OCI-LY1 (cell line): ENCODE data around the gene IMMP2L.

Experiments used
- H2AFZ ChIP-seq: fragments of 200-600 bp; sonication (generic), shearing (Covaris generic); 2 replicates; pipeline ENCODE4 v1.6.0; 2014; ENCODE audit warnings: antibody characterized with exemption, mild to moderate bottlenecking, low read length
- H3F3A ChIP-seq: fragments of 200-600 bp; sonication (generic), shearing (Covaris generic); 2 replicates; pipeline ENCODE4 v1.6.0; 2014; ENCODE audit warnings: mild to moderate bottlenecking, antibody characterized with exemption, low read length, moderate library complexity; ENCODE audit not compliant: insufficient read depth
- H3K27ac ChIP-seq: fragments of 200-600 bp; sonication (generic); 2 replicates; pipeline ENCODE4 v1.5.1; 2014; ENCODE audit warnings: low read length, mixed run types, mild to moderate bottlenecking, low read depth; ENCODE audit not compliant: poor library complexity, severe bottlenecking
- H3K27me3 ChIP-seq: fragments of 200-600 bp; sonication (generic); 2 replicates; pipeline ENCODE4 v1.6.0; 2014; ENCODE audit warnings: antibody characterized with exemption, mild to moderate bottlenecking, low read length, moderate library complexity; ENCODE audit not compliant: insufficient read depth
- H3K36me3 ChIP-seq: fragments of 200-600 bp; sonication (generic); 2 replicates; pipeline ENCODE4 v1.6.1; 2014; ENCODE audit warnings: mild to moderate bottlenecking, antibody characterized with exemption, low read length, moderate library complexity, mixed read lengths; ENCODE audit not compliant: insufficient read depth
- H3K4me1 ChIP-seq: fragments of 200-600 bp; sonication (generic); 2 replicates; pipeline ENCODE4 v1.5.1; 2014; ENCODE audit warnings: mild to moderate bottlenecking, low read length, moderate library complexity; ENCODE audit not compliant: insufficient read depth, severe bottlenecking
- H3K4me2 ChIP-seq: fragments of 200-600 bp; sonication (generic), shearing (Covaris generic); 2 replicates; pipeline ENCODE4 v1.6.1; 2014; ENCODE audit warnings: low read length
- H3K4me3 ChIP-seq: fragments of 200-600 bp; sonication (generic); 2 replicates; pipeline ENCODE4 v1.5.1; 2014; ENCODE audit warnings: low read length, low read depth, mild to moderate bottlenecking, mixed read lengths; ENCODE audit not compliant: poor library complexity, severe bottlenecking
- H3K79me2 ChIP-seq: fragments of 200-600 bp; shearing (Covaris generic); 2 replicates; pipeline ENCODE4 v1.6.1; 2016; ENCODE audit warnings: mixed run types, low read length, mixed read lengths; ENCODE audit not compliant: insufficient read depth
- H3K9ac ChIP-seq: fragments of 200-600 bp; sonication (generic), shearing (Covaris generic); 2 replicates; pipeline ENCODE4 v1.6.1; 2014; ENCODE audit warnings: mild to moderate bottlenecking, low read length, mixed read lengths
- H3K9me2 ChIP-seq: fragments of 200-600 bp; sonication (generic), shearing (Covaris generic); 2 replicates; pipeline ENCODE4 v1.6.1; 2014; ENCODE audit warnings: low read depth, mild to moderate bottlenecking, low read length, mixed read lengths
- H3K9me3 ChIP-seq: fragments of 200-600 bp; shearing (Covaris generic); 2 replicates; pipeline ENCODE4 v1.6.1; 2014; ENCODE audit warnings: low read length, mixed read lengths
- H4K20me1 ChIP-seq: fragments of 200-600 bp; sonication (generic), shearing (Covaris generic); 2 replicates; pipeline ENCODE4 v1.6.0; 2016; ENCODE audit warnings: mild to moderate bottlenecking, low read length; ENCODE audit not compliant: insufficient read depth
- CTCF ChIP-seq: fragments of 200-600 bp; sonication (generic), shearing (Covaris generic); IDR thresholded peaks from 2 replicates; pipeline ENCODE4 v1.5.1; 2017; ENCODE audit warnings: mild to moderate bottlenecking, antibody characterized with exemption, low read length, moderate library complexity, mixed read lengths
- EZH2 ChIP-seq: fragments of 200-600 bp; sonication (generic), shearing (Covaris generic); IDR thresholded peaks from 2 replicates; pipeline ENCODE4 v1.8.0; 2017; ENCODE audit warnings: borderline replicate concordance, mixed run types, mild to moderate bottlenecking, antibody characterized with exemption, low read length, moderate library complexity, mixed read lengths

IMMP2L gene

GRCh38 chr7:111137296-111138192 is 424.7 kb downstream of the IMMP2L start:
- peak overlapping the region; percentile 15 for H3K27ac ChIP-seq
- H3K4me3 ChIP-seq = no peak overlapping the region
- no peaks in the 10 kb centered on the region for H3K9me2 ChIP-seq
- peak overlapping the region; percentile 0; the same call in 1 of the 2 replicates for H3K4me2 ChIP-seq
- no peaks in the 10 kb centered on the region for H3K79me2 ChIP-seq
- no peaks in the 10 kb centered on the region for H3K9me3 ChIP-seq
- H2AFZ ChIP-seq = no peak overlapping the region
- no peaks in the 10 kb centered on the region for H3K36me3 ChIP-seq
- H3K27me3 ChIP-seq = no peaks in the 10 kb centered on the region
- H3K9ac ChIP-seq = no peak overlapping the region
- H3F3A ChIP-seq = no peaks in the 10 kb centered on the region
- H3K4me1 ChIP-seq = peaks cover 16% of the 10 kb centered on the region
- TF ChIP-seq EZH2 (no peak), CTCF (no peak)
- H4K20me1 ChIP-seq = no peaks in the 10 kb centered on the region

- no peak overlapping the region for H3K4me2 ChIP-seq
- H3K4me3 ChIP-seq = no peak overlapping the region
- no peaks in the 10 kb centered on the region for H3K9me2 ChIP-seq
- H2AFZ ChIP-seq = no peak overlapping the region
- H3K27me3 ChIP-seq = no peaks in the 10 kb centered on the region
- no peaks in the 10 kb centered on the region for H3K79me2 ChIP-seq
- peaks cover 4% of the 10 kb centered on the region for H3K4me1 ChIP-seq
- TF ChIP-seq CTCF (no peak), EZH2 (no peak)
- H3K9ac ChIP-seq = no peak overlapping the region
- no peaks in the 10 kb centered on the region for H3F3A ChIP-seq
- H3K36me3 ChIP-seq = no peaks in the 10 kb centered on the region
- H3K27ac ChIP-seq = no peak overlapping the region
- no peaks in the 10 kb centered on the region for H3K9me3 ChIP-seq
- H4K20me1 ChIP-seq = no peaks in the 10 kb centered on the region
Measured at GRCh38 chr7:111132833-111133232, 429.5 kb downstream of the IMMP2L start.

DNA sequence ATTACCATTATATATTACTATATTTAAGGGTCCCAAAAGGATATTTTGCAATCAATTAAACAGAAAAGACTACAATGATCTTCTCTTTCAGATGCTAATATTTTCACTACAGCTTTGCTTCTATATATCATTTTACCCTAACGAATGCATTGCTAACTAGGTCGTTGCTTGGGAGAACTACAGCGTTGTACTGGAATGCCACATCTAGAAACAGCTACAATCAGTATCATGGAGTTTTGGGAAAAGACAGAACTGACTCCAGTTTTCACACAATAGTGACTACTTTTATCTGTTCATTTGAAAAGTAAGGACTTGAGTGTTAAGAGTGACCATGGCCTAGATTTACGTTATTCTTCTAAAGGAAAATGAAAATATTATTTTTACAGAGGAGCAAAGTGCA is 432.9 kb downstream of the IMMP2L start:
- TF ChIP-seq EZH2 = no peak
- TF ChIP-seq CTCF = no peak
- H3K9ac ChIP-seq = no peak overlapping the region
- no peak overlapping the region for H3K4me2 ChIP-seq
- no peaks in the 10 kb centered on the region for H3K36me3 ChIP-seq
- no peaks in the 10 kb centered on the region for H3K9me2 ChIP-seq
- no peak overlapping the region for H3K4me3 ChIP-seq
- H3K4me1 ChIP-seq = no peaks in the 10 kb centered on the region
- H3F3A ChIP-seq = no peaks in the 10 kb centered on the region
- no peaks in the 10 kb centered on the region for H3K27me3 ChIP-seq
- no peaks in the 10 kb centered on the region for H3K9me3 ChIP-seq
- no peak overlapping the region for H3K27ac ChIP-seq
- no peaks in the 10 kb centered on the region for H4K20me1 ChIP-seq
- H3K79me2 ChIP-seq = no peaks in the 10 kb centered on the region
- no peak overlapping the region for H2AFZ ChIP-seq
